SK-N-SH (cell line): Measurements from ENCODE around the gene CDC73.

ENCODE experiments used
- CTCF ChIP-seq: fragments of 200-600 bp; sonication (generic); IDR thresholded peaks from 2 replicates; pipeline ENCODE4 v1.6.1; 2017; ENCODE audit warnings: antibody characterized with exemption, mild to moderate bottlenecking, moderate library complexity
- FOXM1 ChIP-seq: IDR thresholded peaks from 2 replicates; pipeline ENCODE4 v1.4.0; 2012; ENCODE audit warnings: low read depth, mild to moderate bottlenecking
- RFX5 ChIP-seq: IDR thresholded peaks from 2 replicates; pipeline ENCODE4 v1.6.1; 2012; ENCODE audit warnings: mild to moderate bottlenecking, improper control_type of control experiment, low read length
- TAF1 ChIP-seq: IDR thresholded peaks from 2 replicates; pipeline ENCODE4 v1.6.1; 2012; ENCODE audit warnings: low read depth, mild to moderate bottlenecking, low read length, moderate library complexity, borderline replicate concordance
- ZBTB33 ChIP-seq: IDR thresholded peaks from 2 replicates; pipeline ENCODE4 v1.4.0; 2012; ENCODE audit warnings: low read depth, borderline replicate concordance

GRCh38 chr1:193110864-193111263 is 11.0 kb upstream of the CDC73 start:
- no peak for TF ChIP-seq TAF1
- TF ChIP-seq CTCF = no peak
- no peak for TF ChIP-seq ZBTB33
- TF ChIP-seq FOXM1 = no peak
- no peak for TF ChIP-seq RFX5
